ENCODE measurements around the gene TMEM266.

TMEM266 gene

DNA sequence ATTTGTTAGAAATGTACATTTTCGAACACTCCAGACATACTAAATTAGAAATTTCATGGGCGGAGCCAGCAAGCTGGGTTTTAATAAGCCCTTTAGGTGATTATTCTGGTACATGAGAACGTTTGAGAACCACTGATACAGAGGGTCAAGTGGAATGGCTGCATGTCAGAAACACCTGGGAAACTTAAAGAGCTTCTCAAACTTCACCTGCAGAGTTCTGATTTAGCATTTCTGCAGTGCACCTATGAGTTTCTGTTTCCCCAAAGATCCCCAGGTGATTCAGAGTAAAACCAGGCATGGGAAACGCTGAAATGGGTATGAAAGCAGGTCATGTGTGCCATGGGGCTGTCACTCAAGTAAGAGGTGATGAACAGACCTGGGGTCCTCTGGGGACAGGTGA is 68.1 kb downstream of the TMEM266 start:
- DNase-seq (ENCODE audit: low read depth in 2 of 2) = no peak

DNA sequence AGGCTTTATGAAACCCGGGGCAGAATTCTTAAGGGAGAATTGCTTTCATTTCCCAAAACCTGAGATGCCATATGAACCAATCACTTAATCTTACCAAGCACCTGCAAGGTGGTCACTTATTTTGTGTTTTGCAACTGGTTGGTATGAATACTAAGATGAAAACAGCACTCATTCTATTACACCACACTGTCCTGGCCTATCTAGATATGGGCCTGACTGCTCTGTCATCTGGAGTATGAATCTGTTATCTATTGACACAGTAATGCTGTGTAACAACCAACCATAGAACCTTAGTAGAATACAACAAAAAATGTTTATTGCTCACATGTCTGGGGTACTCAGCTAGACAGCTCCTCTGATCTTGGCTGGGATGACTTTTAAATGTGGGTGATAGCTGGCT is 74.8 kb downstream of the TMEM266 start:
- no peak for DNase-seq (ENCODE audit: low read depth in 2 of 2)

- DNase-seq (ENCODE audit: low read depth in 2 of 2) = no peak
These were observed 75.7 kb downstream of the TMEM266 start for GRCh38 chr15:76135516-76135915.

DNA sequence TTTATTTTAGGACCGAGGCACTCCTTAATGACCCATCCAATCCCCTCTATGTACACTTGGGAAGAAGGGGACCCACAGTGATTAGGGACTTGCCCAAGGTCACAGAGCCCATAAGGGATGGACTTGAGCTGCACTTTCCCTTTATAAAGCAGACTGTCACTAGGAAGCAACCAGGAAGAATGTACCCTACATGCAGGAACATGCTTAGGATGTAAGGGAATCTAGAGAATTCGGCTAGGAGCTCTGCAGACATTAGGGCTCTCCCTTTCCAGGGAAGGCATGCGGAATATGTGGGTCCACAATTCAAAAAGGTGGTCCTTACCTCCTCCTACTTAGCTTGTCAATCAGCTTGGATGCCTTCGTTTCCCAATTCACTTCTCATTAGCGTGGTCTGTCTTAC is 78.7 kb downstream of the TMEM266 start:
- DNase-seq (ENCODE audit: low read depth in 2 of 2) = no peak

DNA sequence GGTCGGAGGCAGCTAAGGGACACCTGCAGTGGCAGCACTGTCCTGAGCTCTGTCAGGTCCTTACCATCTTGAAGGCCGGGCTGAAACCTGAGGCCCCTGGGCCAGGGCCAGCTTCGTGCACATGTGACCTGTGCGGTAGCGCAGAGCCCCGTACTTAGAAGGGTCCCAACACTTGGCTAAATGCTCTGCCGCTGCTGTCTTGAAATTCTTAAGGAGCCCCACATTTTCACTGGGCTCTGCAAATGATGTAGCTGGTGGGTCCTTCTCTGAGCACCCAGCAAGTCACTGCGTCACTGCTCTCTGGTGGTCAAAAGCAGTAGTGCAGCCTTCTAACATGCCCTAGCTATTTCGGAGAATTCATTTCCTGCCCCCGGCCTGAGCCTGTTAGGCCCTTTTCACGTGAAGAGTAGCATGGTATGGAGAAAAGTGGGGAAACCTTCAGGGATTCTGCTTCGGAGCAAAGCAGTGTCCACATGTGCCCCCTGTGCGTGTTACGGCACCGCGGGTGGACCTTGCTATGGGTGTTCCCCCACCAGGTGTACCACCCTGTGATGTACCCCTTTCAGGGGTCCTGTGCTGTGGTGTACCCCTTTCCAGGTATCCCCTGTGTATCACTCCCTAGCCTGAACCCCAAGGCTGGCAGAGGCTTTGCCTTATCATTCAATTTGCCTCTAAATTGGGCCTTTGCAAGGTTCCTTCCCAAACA is 79.7 kb downstream of the TMEM266 start:
- DNase-seq (ENCODE audit: low read depth in 2 of 2) = peak; percentile 69 to 72

- no peak for DNase-seq (ENCODE audit: low read depth in 2 of 2)
These were observed 80.3 kb downstream of the TMEM266 start for GRCh38 chr15:76140074-76140464.

DNA sequence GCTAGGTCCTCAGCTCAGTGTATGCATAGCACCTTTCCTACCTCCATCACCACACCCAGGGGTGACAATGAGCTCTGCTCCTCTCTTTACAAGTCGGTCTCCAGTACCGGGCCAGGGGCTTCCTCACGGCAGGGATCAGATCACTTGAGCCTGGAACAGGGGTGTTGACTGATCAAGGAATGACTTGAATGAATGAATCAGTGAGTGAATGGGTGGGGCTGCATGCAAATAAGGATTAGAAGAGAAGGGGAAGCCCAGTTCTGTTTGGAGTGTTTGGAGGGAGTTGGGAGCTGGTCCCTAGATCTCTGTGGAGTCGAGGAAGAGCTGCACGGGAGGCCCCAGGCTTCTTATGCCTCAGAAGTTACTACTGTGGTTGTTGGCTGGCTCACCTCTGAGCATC is 87.0 kb downstream of the TMEM266 start:
- no peak for DNase-seq (ENCODE audit: low read depth in 2 of 2)

DNA sequence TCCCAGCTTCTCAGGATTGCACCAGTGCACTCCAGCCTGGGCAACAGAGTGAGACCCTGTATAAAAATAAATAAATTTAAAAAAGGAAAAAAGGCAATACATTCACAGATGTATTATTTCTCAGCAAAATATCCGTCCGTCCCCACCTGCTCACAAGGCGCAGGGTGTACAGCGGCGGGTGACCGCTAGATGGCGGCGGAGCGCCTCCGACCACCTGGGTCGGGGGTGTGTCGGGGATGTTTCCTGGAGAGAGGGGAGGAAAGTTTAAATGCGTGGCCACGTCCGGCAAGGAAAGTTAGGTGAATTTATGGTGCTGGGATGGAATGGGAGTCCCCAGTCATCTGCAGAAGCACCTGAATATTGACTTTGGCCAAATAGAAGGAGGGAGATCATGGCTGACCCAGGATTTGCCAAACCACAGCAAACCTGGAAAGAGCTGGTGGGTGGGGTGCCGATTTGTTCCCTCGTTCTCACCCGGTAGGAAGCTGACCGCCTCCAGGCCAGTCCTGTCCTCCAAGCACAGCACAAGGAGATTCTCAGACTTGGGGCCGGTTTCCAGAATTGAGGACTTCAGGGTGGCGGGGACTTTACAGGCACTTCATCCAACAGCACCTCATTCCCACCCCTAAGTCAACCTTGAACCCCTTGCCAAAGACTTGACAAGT is 88.3 kb downstream of the TMEM266 start:
- DNase-seq (ENCODE audit: low read depth in 2 of 2) = peak; percentile 56 to 72

DNA sequence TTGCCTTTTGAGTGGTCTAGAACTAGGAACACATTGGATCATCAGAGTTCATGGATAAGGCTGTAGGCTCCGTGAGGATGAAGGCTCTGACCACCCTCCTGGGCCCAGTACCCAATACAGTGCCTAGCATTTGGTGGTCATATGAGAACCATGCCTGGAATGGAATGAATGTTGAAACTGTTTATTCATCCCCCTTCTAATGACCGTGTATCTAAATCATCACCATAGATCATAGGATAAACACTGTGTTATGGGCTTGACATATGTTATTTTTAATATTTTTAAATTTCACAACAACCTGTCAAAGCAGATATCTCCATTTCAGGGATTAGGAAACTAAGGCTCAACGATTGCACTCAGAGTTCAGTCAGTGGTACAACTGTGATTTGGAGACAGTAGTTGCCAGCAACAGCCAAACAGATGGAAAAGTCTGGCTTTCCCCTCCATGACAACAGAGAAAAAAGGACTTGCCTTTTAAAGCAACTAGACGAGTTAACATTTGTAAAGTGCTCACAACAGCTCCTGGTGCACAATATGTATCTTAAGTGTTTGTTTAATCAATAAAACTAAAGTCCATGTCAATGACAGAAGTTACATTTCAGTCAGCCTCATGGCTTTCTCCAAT is 89.6 kb downstream of the TMEM266 start:
- no peak for DNase-seq (ENCODE audit: low read depth in 2 of 2)

- DNase-seq (ENCODE audit: low read depth in 2 of 2) = no peak
These were observed 90.7 kb downstream of the TMEM266 start for GRCh38 chr15:76150513-76150912.

- peak; percentile 78 for DNase-seq (ENCODE audit: low read depth in 2 of 2)
These were observed 91.3 kb downstream of the TMEM266 start for GRCh38 chr15:76150971-76151598.

DNA sequence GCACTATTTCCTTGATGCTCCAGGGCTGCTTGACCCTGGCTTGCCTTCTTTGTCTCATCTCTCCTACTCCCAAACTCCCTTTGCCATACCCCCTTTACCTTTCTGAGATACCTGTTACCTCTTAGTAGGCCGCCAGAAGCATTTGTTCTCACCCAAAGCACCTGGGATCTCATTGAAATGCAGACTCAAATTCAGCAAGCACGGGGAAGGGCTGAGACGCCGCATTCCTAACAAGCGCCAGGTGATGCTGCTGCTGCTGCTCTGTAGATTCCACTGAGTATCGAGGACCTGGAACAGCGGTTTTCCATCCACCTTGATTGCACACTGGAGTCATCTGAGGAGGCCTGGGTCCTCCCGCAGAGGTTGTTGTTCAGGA is 91.8 kb downstream of the TMEM266 start:
- DNase-seq (ENCODE audit: low read depth in 2 of 2) = no peak

DNA sequence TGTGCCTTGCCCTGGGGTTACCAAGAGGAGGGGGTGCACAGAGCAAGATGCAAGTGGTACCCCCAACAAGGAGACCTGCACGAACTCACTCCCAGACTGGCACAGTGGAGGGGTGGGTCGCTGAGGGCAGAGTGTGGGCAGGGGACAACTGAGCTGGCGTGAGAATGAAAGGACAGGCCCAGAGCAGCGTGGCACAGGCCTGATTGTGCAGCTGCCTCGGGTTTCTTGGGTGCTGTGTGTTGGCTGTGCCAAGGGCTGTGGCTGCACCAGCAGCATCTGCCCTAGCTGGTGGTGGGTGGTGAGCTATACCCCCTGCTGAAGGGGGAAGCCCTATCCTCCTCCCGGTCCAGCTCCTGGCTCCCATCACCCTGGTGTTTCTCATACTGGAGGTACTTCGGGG is 92.4 kb downstream of the TMEM266 start:
- DNase-seq (ENCODE audit: low read depth in 2 of 2) = no peak

GRCh38 chr15:76153241-76154197 is 93.7 kb downstream of the TMEM266 start:
- DNase-seq (ENCODE audit: low read depth in 2 of 2) = no peak

DNA sequence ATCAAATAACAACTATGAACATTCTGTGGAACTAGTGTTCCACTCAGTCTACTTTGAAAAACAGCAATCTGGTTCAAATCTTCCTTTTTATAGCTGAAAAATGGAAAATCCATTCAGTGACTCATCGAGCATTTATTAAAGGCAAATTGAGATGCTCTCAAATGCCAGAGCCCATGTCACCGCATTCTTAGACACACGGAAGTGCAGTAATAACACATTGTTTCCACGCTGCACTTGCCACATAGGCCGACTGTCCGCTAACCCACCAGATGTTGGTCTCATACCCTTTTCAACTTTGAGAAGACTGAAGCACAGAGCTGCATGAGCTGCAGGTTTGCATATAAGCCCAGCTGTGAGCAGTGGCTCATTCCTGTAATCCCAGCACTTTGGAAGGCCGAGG is 95.9 kb downstream of the TMEM266 start:
- DNase-seq (ENCODE audit: low read depth in 2 of 2) = no peak

DNA sequence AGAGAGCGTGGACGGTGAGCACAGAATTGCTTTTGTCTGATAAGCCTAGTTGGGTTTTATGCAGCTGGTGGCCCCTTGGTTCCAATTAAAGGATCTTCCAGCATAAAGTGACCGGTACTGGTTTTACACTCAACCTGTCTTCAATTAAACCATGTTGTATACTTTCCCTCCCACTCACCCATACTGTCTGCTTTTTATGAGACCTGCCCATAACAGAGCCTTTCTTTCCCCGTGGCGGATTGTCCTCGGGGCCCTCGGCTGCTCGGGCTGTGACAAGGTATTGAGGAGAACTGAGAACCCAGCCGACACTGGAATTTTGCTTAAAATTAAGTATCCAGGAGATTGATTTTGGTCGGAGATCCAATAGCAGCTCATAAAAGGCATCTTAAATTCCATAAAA is 98.4 kb downstream of the TMEM266 start:
- DNase-seq (ENCODE audit: low read depth in 2 of 2) = no peak

DNA sequence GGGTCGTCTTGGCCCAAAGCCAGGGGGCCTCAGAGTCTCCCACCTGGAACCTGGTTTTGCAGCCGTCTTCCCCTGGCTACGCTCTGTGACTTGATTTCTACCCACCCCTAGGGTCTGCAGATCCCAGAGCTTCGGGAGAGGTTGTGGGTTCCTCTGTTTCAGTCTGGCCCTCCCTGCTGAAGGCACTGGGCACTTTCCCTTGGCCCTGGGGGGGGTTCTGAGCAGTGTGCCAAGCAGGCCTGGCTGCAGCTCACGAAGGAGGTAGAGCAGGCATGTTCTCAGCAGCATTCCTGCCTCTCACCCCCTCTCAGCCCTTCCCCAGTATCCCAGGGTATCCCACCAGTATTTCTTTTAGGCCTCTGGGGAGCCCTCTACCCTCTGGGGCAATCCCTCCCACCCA is 99.0 kb downstream of the TMEM266 start:
- DNase-seq (ENCODE audit: low read depth in 2 of 2) = no peak

- no peak for DNase-seq (ENCODE audit: low read depth in 2 of 2)
These were observed 99.5 kb downstream of the TMEM266 start for GRCh38 chr15:76159282-76159681.

DNA sequence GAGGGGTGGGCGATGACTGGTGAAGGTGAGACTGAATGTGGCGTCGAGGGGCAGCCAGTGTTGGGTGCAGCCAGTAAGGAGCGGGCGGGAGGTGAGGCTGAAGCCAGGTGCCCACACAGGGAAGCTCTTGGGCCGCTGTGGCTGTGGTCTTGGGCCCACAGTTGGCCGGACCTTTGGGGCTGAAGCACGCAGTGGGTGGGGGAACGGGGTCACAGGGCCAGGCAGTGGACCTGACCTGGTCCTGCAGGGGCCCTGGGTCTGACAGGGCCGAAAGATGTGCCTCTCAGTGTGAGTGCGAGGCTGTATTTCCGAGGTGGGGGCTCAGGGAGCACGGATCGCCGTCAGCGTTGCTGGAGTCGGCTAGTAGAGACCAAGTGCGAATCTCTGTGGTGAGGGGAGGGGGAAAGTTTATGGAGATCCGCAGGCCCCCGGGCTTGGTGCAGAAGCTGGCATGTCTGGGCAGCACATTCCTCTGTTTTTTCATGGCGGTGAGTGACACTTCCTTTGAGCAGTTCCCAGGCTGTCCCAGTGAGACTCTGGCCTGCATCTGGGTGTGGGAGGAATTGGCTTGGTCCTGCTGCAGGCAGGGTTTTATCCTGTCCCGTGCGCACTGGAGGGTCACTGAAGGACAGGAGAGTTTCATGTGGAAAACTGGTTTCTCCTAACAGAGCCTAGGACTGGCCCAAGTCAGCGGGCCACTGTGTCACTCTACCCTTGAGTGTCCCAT is 100.8 kb downstream of the TMEM266 start:
- DNase-seq (ENCODE audit: low read depth in 2 of 2) = no peak

- DNase-seq (ENCODE audit: low read depth in 2 of 2) = no peak
These were observed 101.6 kb downstream of the TMEM266 start for GRCh38 chr15:76161153-76162035.

Measured in stimulated activated CD4-positive, alpha-beta T cell treated with anti-CD3 and anti-CD28 coated beads, Interleukin-4, amount 100 ng/mL, for 48 hours (primary cell).